Effector memory CD4-positive, alpha-beta T cell (primary cell): ENCODE measurements around the gene PGLYRP3.
"Not testable (repeated sequence)": the region's sequence is repeated elsewhere in the genome, so short reads cannot be mapped to it uniquely, and the experiment has no call there.

Experiments
- DNase-seq, 3 donors: peaks; one replicate each; pipeline ENCODE4 v3.0.0-alpha.2; 2020
- H3K27ac ChIP-seq: 2 replicates; pipeline ENCODE4 v1.7.0; 2013; ENCODE audit warnings: mild to moderate bottlenecking, low read length, moderate library complexity; ENCODE audit not compliant: insufficient read depth, poor library complexity, severe bottlenecking
- H3K27me3 ChIP-seq: replicated peaks from 2 replicates; pipeline ENCODE4 v1.7.0; 2013; ENCODE audit warnings: mild to moderate bottlenecking, low read length; ENCODE audit not compliant: insufficient read depth, control insufficient read depth, poor library complexity, severe bottlenecking
- H3K36me3 ChIP-seq: 2 replicates; pipeline ENCODE4 v1.7.0; 2013; ENCODE audit warnings: mild to moderate bottlenecking, low read length, moderate library complexity; ENCODE audit not compliant: control insufficient read depth, insufficient read depth
- H3K4me1 ChIP-seq: 2 replicates; pipeline ENCODE4 v1.7.0; 2013; ENCODE audit warnings: low read length, mild to moderate bottlenecking; ENCODE audit not compliant: control insufficient read depth, insufficient read depth, poor library complexity, severe bottlenecking
- H3K4me3 ChIP-seq: 2 replicates; pipeline ENCODE4 v1.7.0; 2013; ENCODE audit warnings: low read length, low read depth, mild to moderate bottlenecking; ENCODE audit not compliant: insufficient read depth, poor library complexity, severe bottlenecking
- H3K9me3 ChIP-seq: 2 replicates; pipeline ENCODE4 v1.7.0; 2013; ENCODE audit warnings: mild to moderate bottlenecking, low read length, moderate library complexity; ENCODE audit not compliant: control insufficient read depth

PGLYRP3 gene

DNA sequence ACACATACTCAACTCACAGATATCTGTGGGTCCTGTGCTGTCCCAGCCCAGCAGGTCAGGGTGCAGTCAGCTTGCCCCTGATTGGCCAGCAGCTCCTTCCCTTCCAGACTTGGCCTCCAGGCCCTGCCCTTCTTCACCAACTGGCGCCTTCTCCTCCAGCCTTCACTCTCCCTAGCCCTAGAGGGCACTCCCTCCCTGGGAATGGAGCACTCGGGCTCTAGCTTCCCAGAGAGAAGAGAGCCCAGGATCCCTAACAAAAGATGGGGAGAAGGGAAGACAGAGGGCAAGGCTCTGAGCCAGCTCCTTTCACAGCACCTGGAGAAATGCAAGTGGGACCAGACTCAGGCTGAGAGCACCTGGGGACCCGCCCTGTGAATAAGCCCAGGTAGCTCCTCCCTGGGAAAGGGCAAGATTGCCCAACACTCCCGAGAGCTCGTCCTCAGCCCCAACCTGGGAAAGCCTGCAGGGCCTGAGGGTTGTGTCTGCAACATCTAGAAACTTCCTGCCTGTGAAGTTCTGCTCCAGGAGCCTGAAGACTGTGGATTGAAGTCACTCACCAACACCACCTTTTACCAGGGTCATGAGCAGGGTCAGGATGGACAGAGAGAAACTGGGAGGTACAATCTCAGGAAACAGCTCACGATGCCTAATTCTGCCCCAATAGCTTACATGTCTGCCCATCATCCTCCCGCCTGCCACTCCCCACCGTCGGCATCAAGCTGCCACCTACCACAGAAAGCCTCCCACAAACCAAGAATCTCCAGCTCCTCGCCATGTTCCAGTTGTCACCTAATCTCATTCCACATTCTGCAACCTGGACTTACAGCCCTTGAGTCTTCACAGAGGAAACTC is 36.0 kb upstream of the PGLYRP3 start, which contains the start of gene PGLYRP4:
PGLYRP4 (minus strand) TSS at position 331 of the 852 bp plus-strand sequence. CDS start 909 bp downstream, outside the sequence.
- Histone ChIP-seq H3K27ac (no peak within 1 kb of the TSS), H3K36me3 (no peaks in the 10 kb centered on the region), H3K4me3 (no peak within 1 kb of the TSS), H3K27me3 (no peaks in the 10 kb centered on the region), H3K9me3 (no peaks in the 10 kb centered on the region), H3K4me1 (peaks cover 14% of the 10 kb centered on the region)
- DNase-seq, result no peak

DNA sequence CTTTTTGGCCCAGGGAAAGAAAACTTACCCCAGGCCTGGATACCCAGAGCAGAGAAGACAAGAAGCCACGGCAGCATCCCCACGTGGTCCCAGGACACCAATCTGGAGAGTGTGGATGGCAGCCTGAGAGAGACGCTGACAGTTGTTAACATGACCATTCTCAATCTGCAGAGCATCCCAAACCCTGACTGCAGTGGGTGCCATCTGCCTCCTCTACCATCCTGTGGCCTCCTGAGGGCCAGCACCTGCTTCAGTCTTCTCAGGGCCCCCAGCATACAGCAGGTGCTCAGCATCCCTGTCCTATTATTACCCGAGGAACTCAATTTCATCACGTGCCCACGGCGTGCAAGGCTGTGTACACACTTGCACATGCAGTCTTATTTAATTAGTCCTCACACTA is 35.1 kb upstream of the PGLYRP3 start:
- peaks cover 14% of the 10 kb centered on the region for H3K4me1 ChIP-seq
- DNase-seq, result no peak
- no peaks in the 10 kb centered on the region for H3K27me3 ChIP-seq
- H3K27ac ChIP-seq, result no peak overlapping the region
- H3K9me3 ChIP-seq, result no peaks in the 10 kb centered on the region
- H3K36me3 ChIP-seq, result no peaks in the 10 kb centered on the region
- H3K4me3 ChIP-seq, result no peak overlapping the region

DNA sequence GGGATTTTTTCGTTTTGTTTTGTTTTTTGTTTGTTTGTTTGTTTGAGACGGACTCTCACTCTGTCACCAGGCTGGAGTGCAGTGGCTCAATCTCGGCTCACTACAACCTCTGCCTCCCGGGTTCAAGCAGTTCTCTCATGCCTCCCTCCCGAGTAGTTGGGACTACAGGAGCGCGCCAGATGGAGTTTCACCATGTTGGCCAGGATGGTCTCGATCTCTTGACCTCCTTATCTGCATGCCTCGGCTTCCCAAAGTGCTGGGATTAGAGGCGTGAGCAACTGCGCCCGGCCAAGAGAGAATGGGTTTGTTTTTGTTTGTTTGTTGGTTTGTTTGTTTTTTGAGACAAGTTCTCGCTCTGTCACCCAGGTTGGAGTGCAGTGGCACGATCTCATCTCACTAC is 34.3 kb upstream of the PGLYRP3 start:
- H3K27me3 ChIP-seq, DNase-seq, H3K4me3 ChIP-seq: not testable (repeated sequence)

GRCh38 chr1:153346077-153346723 is 33.4 kb upstream of the PGLYRP3 start:
- H3K27ac ChIP-seq, result no peak overlapping the region
- H3K36me3 ChIP-seq, result no peaks in the 10 kb centered on the region
- no peak overlapping the region for H3K4me3 ChIP-seq
- H3K9me3 ChIP-seq, result no peaks in the 10 kb centered on the region
- H3K27me3 ChIP-seq, result no peaks in the 10 kb centered on the region
- DNase-seq, result no peak
- peaks cover 14% of the 10 kb centered on the region for H3K4me1 ChIP-seq

More for the DNA sequence above, 34.3 kb upstream of the PGLYRP3 start:
- not testable (repeated sequence) for H3K27ac ChIP-seq, H3K9me3 ChIP-seq, H3K36me3 ChIP-seq
- H3K4me1 ChIP-seq, result peaks cover 14% of the 10 kb centered on the region

DNA sequence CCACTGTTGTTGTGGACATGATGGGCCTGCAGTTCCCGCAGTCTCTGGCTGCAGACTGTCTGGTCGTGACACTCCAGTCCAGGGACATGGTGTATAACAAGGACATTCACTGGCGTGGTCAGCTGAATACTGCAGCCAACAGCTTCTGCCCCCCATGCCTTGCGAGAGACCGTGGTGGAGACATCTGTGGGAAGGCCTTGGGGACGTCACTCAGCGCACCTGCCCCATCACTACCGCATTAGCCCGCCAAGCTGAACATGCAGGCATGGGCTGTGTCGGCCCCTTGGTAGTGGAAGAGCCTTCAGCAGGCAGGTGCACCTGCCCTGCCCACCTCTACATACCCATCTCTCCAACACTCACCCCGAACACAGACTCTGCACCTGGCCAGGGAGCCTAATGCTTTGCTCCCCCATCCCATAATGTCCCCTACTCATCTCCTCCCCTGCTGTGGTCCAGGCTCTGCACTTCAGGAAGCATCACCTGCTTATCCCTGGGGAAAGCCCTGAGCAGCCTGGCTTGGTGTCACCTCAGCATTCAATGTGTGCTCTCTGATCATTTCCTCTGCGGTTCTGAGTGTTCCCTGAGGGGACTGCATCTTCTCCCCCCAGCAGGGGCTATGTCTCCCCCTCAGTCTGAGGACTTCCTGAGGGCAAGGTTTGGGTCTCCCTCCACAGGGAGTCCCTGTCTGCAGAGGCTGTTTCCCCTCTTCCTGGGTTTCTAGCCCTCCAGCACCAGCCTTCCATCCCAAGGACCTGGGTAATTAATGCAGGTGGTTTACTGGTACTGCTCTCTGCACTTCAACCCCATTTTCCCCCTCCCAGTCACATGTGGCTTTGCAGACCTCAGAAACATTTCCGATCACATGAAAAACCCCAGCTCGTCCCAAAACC is 32.7 kb upstream of the PGLYRP3 start:
- no peaks in the 10 kb centered on the region for H3K9me3 ChIP-seq
- H3K4me3 ChIP-seq, result no peak overlapping the region
- peaks cover 14% of the 10 kb centered on the region for H3K4me1 ChIP-seq
- no peaks in the 10 kb centered on the region for H3K36me3 ChIP-seq
- H3K27me3 ChIP-seq, result no peaks in the 10 kb centered on the region
- no peak overlapping the region for H3K27ac ChIP-seq
- DNase-seq, result no peak

- H3K9me3 ChIP-seq, result no peaks in the 10 kb centered on the region
- no peaks in the 10 kb centered on the region for H3K27me3 ChIP-seq
- H3K4me1 ChIP-seq, result peaks cover 18% of the 10 kb centered on the region
- H3K27ac ChIP-seq, result no peak overlapping the region
- no peak overlapping the region for H3K4me3 ChIP-seq
- DNase-seq, result no peak
- H3K36me3 ChIP-seq, result no peaks in the 10 kb centered on the region
Measured at GRCh38 chr1:153344718-153345025, 31.9 kb upstream of the PGLYRP3 start.

- no peak overlapping the region for H3K4me3 ChIP-seq
Measured at GRCh38 chr1:153343811-153344717, 31.3 kb upstream of the PGLYRP3 start.

GRCh38 chr1:153343040-153343681 is 30.4 kb upstream of the PGLYRP3 start:
- Histone ChIP-seq H3K4me1 (peaks cover 18% of the 10 kb centered on the region), H3K27me3 (no peaks in the 10 kb centered on the region), H3K27ac (no peak overlapping the region), H3K4me3 (no peak overlapping the region), H3K9me3 (no peaks in the 10 kb centered on the region), H3K36me3 (no peaks in the 10 kb centered on the region)
- no peak for DNase-seq

More at GRCh38 chr1:153343811-153344717, 31.3 kb upstream of the PGLYRP3 start:
- H3K4me1 ChIP-seq, result peaks cover 18% of the 10 kb centered on the region
- H3K9me3 ChIP-seq, result no peaks in the 10 kb centered on the region
- H3K36me3 ChIP-seq, result no peaks in the 10 kb centered on the region
- H3K27ac ChIP-seq, result no peak overlapping the region
- no peak for DNase-seq
- H3K27me3 ChIP-seq, result no peaks in the 10 kb centered on the region

- no peaks in the 10 kb centered on the region for H3K27me3 ChIP-seq
- no peaks in the 10 kb centered on the region for H3K36me3 ChIP-seq
- H3K9me3 ChIP-seq, result no peaks in the 10 kb centered on the region
- H3K4me3 ChIP-seq, result no peak overlapping the region
- H3K27ac ChIP-seq, result no peak overlapping the region
- DNase-seq, result no peak
- H3K4me1 ChIP-seq, result peaks cover 18% of the 10 kb centered on the region
Measured at GRCh38 chr1:153342178-153342577, 29.4 kb upstream of the PGLYRP3 start.
